ENCODE measurements around the gene MLLT11.

DNA sequence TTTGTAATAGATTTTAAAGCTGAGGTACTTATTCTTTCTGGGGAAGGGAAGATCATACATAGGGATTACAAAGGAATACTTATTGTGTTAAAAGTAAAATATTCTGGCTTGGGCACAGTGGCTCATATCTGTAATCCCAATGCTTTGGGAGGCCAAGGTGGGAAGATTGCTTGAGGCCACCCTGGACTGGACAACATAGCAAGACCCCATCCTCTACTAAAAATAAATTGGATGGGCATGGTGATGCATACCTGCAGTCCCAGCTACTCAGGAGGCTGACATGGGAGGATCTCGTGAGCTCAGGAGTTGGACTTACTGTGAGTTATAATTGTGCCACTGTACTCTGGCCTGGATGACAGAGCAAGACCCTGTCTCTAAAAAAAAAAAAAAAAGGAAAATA is 37.9 kb downstream of the MLLT11 start:
- TF ChIP-seq MXI1 (IDR thresholded peaks at IDR 0.05; ENCODE audit: low read depth, low read length) = no peak
- TF ChIP-seq CTCF (IDR thresholded peaks at IDR 0.05 in 2 of 3, conservative IDR thresholded peaks at IDR 0.05 in 1 of 3; ENCODE audit: control insufficient read depth in 2 of 3, extremely low read depth in 1 of 3, insufficient read depth in 1 of 3, low read depth in 3 of 3, low read length in 3 of 3) = no peak

All from GM12878 (cell line).